ENCODE results near the gene NDUFS5.

DNA sequence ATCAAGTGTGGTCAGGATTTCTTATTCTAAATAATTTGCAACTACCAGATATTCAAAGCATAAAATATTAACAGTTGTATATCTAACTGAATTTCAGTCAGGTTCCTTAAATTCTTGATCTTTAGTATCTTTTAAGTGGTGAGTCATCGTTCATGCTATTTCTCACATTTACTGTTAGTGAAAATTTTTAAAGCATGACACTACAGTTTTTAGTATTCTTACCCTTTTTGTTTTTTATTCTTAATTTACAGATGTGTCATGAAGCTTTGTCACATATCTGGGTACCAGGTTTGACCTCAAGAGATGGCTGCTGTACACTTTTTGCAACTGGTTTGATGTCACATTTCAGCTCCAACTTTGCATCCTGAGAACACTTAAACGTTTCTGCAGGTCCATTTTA is 22.4 kb upstream of the NDUFS5 start:
- TF ChIP-seq L3MBTL2 (conservative IDR thresholded peaks at IDR 0.05) (no peak), NFRKB (IDR thresholded peaks at IDR 0.05) (no peak), FOXA1 (IDR thresholded peaks at IDR 0.05) (no peak), FOXM1 (IDR thresholded peaks at IDR 0.05; ENCODE audit: borderline replicate concordance) (no peak), CTBP1 (IDR thresholded peaks at IDR 0.05; ENCODE audit: borderline replicate concordance) (no peak), FOXK2 (IDR thresholded peaks at IDR 0.05) (no peak), TARDBP (IDR thresholded peaks at IDR 0.05) (no peak), SUZ12 (IDR thresholded peaks at IDR 0.05) (no peak), SP1 (IDR thresholded peaks at IDR 0.05) (no peak), ARNT (IDR thresholded peaks at IDR 0.05) (no peak)
- TF ChIP-seq, protein P1, sequence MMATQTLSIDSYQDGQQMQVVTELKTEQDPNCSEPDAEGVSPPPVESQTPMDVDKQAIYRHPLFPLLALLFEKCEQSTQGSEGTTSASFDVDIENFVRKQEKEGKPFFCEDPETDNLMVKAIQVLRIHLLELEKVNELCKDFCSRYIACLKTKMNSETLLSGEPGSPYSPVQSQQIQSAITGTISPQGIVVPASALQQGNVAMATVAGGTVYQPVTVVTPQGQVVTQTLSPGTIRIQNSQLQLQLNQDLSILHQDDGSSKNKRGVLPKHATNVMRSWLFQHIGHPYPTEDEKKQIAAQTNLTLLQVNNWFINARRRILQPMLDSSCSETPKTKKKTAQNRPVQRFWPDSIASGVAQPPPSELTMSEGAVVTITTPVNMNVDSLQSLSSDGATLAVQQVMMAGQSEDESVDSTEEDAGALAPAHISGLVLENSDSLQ (IDR thresholded peaks at IDR 0.05) = no peak

Measured in HEK293T (cell line).